HG03575 (cell line): Measurements from ENCODE around the gene FARS2.

Source experiments
- ATAC-seq: cut with Tn5 transposase; IDR thresholded peaks from one replicate; pipeline ENCODE4 v1.9.1; 2021; ENCODE audit not compliant: unreplicated experiment, insufficient number of reproducible peaks, low FRiP score; ENCODE audit errors: extremely low read depth

Gene FARS2

GRCh38 chr6:5305968-5306626 is 44.8 kb downstream of the FARS2 start:
- no peak for ATAC-seq

DNA sequence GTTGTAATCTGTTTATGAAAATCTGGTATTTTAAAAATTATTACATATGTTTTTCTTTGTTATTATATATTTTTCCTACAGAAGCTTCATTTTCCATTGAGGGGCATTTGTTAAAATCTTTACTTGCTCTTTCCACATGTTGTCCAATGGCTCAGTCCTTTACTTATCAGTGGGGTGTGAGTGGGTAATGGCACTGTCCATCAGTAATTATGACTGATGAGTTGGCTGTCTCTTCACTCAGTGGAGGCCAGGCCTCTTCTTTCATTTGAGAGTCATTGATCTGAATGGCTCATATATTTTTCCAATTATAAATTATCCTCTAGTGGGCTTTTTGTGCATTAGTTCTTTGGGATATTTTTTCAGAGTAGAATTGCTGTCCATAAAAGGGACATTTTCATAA is 45.7 kb downstream of the FARS2 start:
- ATAC-seq: no peak

DNA sequence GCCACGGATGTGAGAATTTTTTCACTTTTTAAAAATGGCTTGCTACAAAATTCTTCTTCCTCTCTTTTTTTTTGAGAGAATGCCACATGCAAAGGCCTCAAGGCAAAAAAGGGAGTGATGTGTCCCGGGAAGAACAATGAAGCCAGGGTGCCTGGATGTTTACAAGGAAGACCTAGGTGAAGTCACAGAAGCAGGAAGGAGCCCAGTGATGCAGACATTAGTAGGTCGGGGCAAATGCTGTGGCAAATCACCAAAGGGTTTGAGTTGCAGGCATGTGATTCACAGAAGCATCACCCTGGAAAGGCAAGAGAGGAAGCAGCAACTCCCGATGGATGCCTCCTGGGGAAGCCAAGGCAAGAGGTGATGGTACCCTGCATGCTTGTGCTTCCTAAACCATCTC is 46.8 kb downstream of the FARS2 start:
- no peak for ATAC-seq

- no peak for ATAC-seq
These were observed 53.0 kb downstream of the FARS2 start for GRCh38 chr6:5314191-5314865.

GRCh38 chr6:5315881-5316280 is 54.6 kb downstream of the FARS2 start:
- no peak for ATAC-seq

GRCh38 chr6:5316951-5317350 is 55.6 kb downstream of the FARS2 start:
- ATAC-seq: no peak

DNA sequence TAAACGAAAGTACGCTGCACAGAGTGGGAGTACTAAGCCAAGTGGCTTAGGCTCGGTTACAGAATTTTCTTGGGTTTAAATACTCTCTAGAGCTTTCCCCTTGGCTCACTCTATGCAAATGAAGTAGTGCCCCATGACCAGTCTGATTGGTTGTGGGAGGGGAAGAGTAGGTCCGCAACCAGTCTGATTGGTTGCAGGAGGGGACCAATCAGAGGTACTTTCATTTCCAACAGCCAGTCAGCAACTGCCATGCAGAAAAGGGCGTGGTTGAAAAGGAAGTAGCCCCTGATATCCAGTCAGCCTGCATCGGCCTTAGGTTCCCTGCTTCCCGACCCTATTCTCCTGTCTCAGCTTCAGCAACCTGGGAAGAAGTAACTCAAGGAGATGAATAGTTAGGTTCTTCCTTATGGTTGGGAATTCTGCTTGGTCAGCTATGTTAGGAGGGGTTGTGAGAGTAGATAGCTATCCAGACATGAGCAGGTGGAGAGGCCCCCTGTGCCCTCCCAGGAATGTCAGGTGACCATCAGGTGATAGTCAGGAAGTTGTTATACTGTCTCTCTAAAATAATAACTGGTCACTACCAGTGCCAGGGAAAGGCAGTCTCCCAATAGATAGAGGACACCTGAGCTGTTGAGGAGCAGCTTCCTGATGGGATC is 57.4 kb downstream of the FARS2 start:
- ATAC-seq: no peak

GRCh38 chr6:5323979-5324378 is 62.7 kb downstream of the FARS2 start:
- no peak for ATAC-seq

DNA sequence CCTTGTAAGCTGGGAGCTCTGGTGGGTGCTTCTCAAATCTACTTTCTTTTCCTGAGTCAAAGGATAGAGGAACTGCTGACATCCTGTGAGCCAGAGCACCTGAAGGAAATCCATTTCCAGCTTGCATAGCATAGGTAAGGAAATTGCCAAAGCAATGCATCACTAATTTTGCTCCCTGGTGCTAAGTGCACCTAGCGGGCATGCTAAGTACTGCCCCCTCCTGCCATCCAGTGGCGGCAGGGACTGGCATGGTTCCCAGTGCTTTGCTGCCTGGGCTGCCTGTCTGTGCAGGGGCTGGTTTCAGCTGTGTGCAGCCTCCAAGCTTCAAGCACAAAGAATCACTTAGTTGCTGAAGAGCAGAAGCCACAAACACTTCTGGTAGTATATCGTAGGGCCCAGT is 63.9 kb downstream of the FARS2 start:
- ATAC-seq: no peak

DNA sequence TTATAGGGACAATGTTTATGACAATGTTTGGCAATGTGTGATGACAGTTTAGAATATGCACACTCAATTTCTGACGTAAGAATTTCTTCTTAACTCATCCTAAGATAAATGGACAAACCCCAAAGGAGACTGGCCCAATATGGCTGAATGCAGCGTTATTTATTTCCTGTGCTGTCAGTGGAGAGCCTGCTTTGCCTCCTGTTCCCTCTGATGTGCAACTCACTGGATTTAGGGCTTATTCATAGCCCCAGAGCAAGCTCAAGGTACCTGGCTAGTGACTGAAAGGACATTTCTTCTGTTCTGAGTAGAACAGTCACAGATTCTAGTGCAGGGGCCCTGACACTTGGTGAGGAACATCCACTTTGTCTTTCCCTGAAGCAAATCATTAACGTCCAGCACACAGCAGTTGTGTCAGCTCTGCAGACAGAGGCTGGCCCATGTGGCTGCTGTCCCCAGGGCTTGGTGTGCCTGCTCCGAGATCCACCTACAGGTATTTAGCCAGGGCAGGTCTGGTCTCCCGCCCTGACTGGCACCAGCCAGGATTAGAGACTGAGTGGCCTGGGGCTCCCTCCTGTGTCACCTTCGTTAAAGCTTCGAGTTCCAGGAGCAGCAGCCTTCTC is 64.8 kb downstream of the FARS2 start:
- no peak for ATAC-seq

DNA sequence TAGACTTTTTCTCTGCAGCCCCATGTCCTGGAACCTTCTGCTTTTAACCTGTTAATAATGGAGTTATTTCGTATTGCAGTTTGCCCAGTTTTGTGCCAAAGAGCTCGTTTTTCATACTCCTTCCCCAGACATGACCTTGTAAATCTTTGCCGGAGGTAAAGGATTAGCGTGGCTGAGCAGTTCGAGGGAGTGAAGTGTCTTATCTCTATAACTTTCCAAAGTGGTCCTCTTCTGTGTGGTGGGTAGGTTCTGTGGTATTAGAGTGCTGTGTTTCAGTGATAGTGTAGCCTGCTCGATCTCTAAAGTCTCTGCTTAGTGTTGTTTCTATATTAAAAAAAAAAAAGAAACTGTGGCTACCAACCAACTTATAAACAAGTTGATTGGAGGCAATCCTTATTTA is 67.5 kb downstream of the FARS2 start:
- ATAC-seq: no peak

GRCh38 chr6:5331845-5332442 is 70.6 kb downstream of the FARS2 start:
- no peak for ATAC-seq

- no peak for ATAC-seq
These were observed 72.3 kb downstream of the FARS2 start for GRCh38 chr6:5333658-5334057.

GRCh38 chr6:5334341-5334740 is 73.0 kb downstream of the FARS2 start:
- ATAC-seq: no peak

DNA sequence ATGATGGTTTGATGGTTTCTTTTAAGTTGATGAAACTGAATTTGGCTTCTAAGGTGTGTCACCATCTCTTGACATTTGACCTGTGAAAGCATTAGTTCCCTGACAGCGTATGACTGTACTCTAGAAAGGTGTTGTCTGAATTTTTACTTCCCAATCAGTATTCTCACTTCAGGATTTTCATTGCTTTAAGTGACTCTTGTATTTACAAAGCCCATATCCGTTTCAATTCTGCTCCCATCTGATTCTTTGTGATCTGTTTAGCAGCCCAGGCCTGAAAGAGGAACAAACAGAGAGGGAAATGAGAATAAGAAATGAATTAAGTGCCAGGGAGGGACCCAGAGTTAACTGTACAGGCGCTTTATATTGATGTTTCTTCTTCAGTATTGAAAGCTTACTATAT is 73.7 kb downstream of the FARS2 start:
- no peak for ATAC-seq

GRCh38 chr6:5337573-5337972 is 76.3 kb downstream of the FARS2 start:
- no peak for ATAC-seq

DNA sequence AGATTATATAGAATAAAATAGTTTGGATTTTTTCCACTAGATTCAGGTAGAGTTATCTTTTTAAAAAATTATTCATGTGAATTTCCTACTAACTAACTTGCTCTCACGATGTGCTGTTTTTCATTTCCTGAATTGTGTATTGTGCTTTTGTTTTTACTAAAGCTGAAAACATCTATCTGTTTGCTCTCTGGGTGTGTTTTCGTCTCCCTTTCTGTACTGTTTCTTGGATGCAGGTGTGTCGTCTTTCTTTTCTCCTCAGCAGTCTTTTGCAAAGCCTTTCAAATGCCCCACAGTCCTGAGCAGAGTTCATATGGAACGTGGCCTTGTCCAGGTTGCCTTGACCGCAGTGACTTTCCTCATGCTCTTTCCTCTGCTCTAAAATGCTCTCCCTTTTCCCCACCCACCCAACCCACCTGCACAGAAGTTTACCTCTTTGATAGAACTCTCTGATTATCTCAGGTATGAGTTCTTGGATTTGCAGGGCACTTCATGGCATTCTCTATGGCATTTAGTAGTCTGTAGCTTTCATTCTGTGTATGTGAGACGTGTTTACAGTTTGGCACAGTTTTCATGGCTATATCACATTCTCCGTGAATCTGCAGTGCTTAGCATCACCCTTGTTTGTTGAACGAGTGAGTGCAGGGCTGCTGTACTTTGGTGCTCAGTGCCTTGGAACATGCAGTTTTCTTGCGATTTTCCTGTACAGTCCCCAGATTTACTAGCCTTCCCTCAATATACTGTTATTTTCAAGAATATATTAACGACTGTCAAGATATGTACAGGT is 77.1 kb downstream of the FARS2 start:
- no peak for ATAC-seq

DNA sequence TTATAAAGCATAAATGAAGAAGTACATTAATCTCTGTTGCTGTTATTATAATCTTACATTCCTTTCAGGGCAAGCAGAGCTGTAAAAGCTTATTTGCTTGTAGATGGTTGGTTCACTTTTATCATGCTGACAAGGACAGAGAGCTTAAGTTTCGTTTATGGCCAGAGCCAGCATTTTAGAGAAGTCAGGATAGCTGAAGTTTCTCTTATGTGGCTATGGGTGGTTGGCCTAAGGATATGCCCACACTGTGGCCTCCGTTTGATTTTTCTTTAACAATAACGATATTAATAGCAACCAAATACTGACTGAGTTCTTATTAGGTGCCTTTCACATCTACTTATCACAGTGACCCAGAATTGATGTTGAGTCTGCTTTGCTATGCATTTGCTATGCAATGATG is 78.5 kb downstream of the FARS2 start:
- no peak for ATAC-seq

DNA sequence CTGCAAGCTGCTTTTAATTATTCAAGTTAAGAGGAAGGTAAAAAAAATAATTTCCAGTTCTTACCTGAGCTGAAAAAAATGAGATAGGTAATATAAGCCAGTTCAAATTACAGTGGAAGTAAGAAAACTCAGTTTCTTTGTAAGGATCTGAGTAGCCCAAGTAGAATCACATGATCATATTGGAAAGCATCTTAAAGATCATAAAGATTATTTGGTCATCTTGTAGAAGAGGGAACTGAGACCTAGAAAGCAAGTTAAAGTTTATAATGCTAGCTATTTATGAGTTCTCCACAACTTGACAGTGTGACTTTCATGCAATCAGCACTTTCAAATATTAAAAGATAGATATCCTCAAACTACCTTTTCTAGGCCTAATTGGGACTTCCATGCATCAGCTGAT is 80.5 kb downstream of the FARS2 start:
- ATAC-seq: no peak
